K562 (cell line): ENCODE results near the gene SLC38A8.

ENCODE experiments used
- BHLHE40 ChIP-seq: IDR thresholded peaks from 2 replicates; pipeline ENCODE4 v1.6.1; 2011; ENCODE audit warnings: low read length, improper control_type of control experiment
- CEBPB ChIP-seq: fragments of 450-650 bp; IDR thresholded peaks from 2 replicates; pipeline ENCODE4 v1.6.1; 2016; ENCODE audit warnings: missing genetic modification characterization, missing compliant biosample characterization
- EZH2 ChIP-seq: IDR thresholded peaks from 2 replicates; pipeline ENCODE4 v1.6.1; 2012; ENCODE audit warnings: low read depth, mild to moderate bottlenecking, inconsistent platforms, low read length, borderline replicate concordance
- FIP1L1 ChIP-seq: fragments of 200-400 bp; formaldehyde crosslinking; IDR thresholded peaks from 2 replicates; pipeline ENCODE4 v1.6.1; 2018; ENCODE audit warnings: mild to moderate bottlenecking, low read depth, low read length; ENCODE audit not compliant: poor library complexity, severe bottlenecking
- FOXK2 ChIP-seq, 2 experiments: fragments of 450-650 bp; IDR thresholded peaks in 1 of 2; conservative IDR thresholded peaks in 1 of 2; 2 replicates each; pipeline ENCODE4 v1.6.1; 2016; ENCODE audit warnings: low read depth in 2 of 2, mild to moderate bottlenecking in 1 of 2
- MAFF ChIP-seq: IDR thresholded peaks from 2 replicates; pipeline ENCODE4 v1.6.1; 2012; ENCODE audit warnings: low read length, improper control_type of control experiment
- PYGO2 ChIP-seq: fragments of 450-650 bp; IDR thresholded peaks from 2 replicates; pipeline ENCODE4 v1.6.1; 2016; ENCODE audit warnings: mild to moderate bottlenecking, missing genetic modification characterization, moderate library complexity, missing compliant biosample characterization
- TRIM25 ChIP-seq: fragments of 450-650 bp; IDR thresholded peaks from 2 replicates; pipeline ENCODE4 v1.7.0; 2016; ENCODE audit warnings: borderline replicate concordance
- YY1 ChIP-seq, 3 experiments: IDR thresholded peaks; 2 replicates each; pipeline ENCODE4 v1.6.1; 2011; ENCODE audit warnings: low read length in 2 of 3, mild to moderate bottlenecking in 2 of 3, moderate library complexity in 2 of 3, borderline replicate concordance in 1 of 3, control low read depth in 1 of 3, low read depth in 1 of 3; ENCODE audit not compliant: insufficient read depth in 3 of 3, insufficient replicate concordance in 2 of 3, control insufficient read depth in 1 of 3, insufficient read length in 1 of 3; ENCODE audit errors: extremely low read depth in 1 of 3
- ZFPM2 ChIP-seq: fragments of 250-450 bp; sonication (Bioruptor Pico); IDR thresholded peaks from 2 replicates; pipeline ENCODE4 v1.5.1; 2022; ENCODE audit warnings: mild to moderate bottlenecking
- TF ChIP-seq, protein P1 (sequence below), 3 experiments: IDR thresholded peaks in 2 of 3; conservative IDR thresholded peaks in 1 of 3; 2 replicates each; pipeline ENCODE4 v1.5.1; 2011 to 2012; ENCODE audit warnings: low read length in 3 of 3, mild to moderate bottlenecking in 3 of 3, control low read depth in 2 of 3, improper control_type of control experiment in 1 of 3, inconsistent platforms in 1 of 3, low read depth in 1 of 3, mixed read lengths in 1 of 3, moderate library complexity in 1 of 3; ENCODE audit not compliant: insufficient read depth in 2 of 3
- TF ChIP-seq, protein P2 (sequence below): sonication (generic); formaldehyde crosslinking; IDR thresholded peaks from 2 replicates; pipeline ENCODE4 v1.9.0; 2022; ENCODE audit warnings: mild to moderate bottlenecking, missing genetic modification reagents
- TF ChIP-seq, protein P3 (sequence below): fragments of 200-800 bp; sonication (Bioruptor generic); IDR thresholded peaks from 2 replicates; pipeline ENCODE4 v1.6.1; 2017; ENCODE audit warnings: missing genetic modification characterization, missing compliant biosample characterization

- TF ChIP-seq EZH2 (no peak), FIP1L1 (no peak), CEBPB (tag) (no peak), YY1 (IDR thresholded peaks at IDR 0.05; ENCODE audit: borderline replicate concordance in 1 of 3, control insufficient read depth in 1 of 3, extremely low read depth in 1 of 3, insufficient read depth in 3 of 3, insufficient read length in 1 of 3, insufficient replicate concordance in 2 of 3, low read depth in 1 of 3, low read length in 2 of 3) (no peak), ZFPM2 (CRISPR knock-in tag) (no peak), FOXK2 (conservative IDR thresholded peaks at IDR 0.05 in 1 of 2, IDR thresholded peaks at IDR 0.05 in 1 of 2; ENCODE audit: low read depth in 2 of 2) (no peak), TRIM25 (no peak), MAFF (no peak), BHLHE40 (no peak), PYGO2 (tag) (no peak)
- TF ChIP-seq, protein P1, sequence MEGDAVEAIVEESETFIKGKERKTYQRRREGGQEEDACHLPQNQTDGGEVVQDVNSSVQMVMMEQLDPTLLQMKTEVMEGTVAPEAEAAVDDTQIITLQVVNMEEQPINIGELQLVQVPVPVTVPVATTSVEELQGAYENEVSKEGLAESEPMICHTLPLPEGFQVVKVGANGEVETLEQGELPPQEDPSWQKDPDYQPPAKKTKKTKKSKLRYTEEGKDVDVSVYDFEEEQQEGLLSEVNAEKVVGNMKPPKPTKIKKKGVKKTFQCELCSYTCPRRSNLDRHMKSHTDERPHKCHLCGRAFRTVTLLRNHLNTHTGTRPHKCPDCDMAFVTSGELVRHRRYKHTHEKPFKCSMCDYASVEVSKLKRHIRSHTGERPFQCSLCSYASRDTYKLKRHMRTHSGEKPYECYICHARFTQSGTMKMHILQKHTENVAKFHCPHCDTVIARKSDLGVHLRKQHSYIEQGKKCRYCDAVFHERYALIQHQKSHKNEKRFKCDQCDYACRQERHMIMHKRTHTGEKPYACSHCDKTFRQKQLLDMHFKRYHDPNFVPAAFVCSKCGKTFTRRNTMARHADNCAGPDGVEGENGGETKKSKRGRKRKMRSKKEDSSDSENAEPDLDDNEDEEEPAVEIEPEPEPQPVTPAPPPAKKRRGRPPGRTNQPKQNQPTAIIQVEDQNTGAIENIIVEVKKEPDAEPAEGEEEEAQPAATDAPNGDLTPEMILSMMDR (IDR thresholded peaks at IDR 0.05 in 2 of 3, conservative IDR thresholded peaks at IDR 0.05 in 1 of 3; ENCODE audit: insufficient read depth in 2 of 3, low read depth in 1 of 3, low read length in 3 of 3) = no peak
- TF ChIP-seq, protein P2, sequence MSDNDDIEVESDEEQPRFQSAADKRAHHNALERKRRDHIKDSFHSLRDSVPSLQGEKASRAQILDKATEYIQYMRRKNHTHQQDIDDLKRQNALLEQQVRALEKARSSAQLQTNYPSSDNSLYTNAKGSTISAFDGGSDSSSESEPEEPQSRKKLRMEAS (CRISPR knock-in tag) = no peak
- TF ChIP-seq, protein P3, sequence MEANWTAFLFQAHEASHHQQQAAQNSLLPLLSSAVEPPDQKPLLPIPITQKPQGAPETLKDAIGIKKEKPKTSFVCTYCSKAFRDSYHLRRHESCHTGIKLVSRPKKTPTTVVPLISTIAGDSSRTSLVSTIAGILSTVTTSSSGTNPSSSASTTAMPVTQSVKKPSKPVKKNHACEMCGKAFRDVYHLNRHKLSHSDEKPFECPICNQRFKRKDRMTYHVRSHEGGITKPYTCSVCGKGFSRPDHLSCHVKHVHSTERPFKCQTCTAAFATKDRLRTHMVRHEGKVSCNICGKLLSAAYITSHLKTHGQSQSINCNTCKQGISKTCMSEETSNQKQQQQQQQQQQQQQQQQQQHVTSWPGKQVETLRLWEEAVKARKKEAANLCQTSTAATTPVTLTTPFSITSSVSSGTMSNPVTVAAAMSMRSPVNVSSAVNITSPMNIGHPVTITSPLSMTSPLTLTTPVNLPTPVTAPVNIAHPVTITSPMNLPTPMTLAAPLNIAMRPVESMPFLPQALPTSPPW = no peak
These were observed 37.8 kb upstream of the SLC38A8 start for GRCh38 chr16:84080378-84080777.
